NCI-H524 treated with DMSO at 0.1 percent for 48 hours (cell line): ENCODE results near the gene KCNQ5.
A peak's percentile ranks its signal among the peaks of the same experiment; 100 is the strongest.
"Not testable (repeated sequence)": the region's sequence is repeated elsewhere in the genome, so short reads cannot be mapped to it uniquely, and the experiment has no call there.

Experiments used
- DNase-seq: peaks from one replicate; lab custom pipeline; 2025; lab: John Stamatoyannopoulos, UW

Gene KCNQ5

DNA sequence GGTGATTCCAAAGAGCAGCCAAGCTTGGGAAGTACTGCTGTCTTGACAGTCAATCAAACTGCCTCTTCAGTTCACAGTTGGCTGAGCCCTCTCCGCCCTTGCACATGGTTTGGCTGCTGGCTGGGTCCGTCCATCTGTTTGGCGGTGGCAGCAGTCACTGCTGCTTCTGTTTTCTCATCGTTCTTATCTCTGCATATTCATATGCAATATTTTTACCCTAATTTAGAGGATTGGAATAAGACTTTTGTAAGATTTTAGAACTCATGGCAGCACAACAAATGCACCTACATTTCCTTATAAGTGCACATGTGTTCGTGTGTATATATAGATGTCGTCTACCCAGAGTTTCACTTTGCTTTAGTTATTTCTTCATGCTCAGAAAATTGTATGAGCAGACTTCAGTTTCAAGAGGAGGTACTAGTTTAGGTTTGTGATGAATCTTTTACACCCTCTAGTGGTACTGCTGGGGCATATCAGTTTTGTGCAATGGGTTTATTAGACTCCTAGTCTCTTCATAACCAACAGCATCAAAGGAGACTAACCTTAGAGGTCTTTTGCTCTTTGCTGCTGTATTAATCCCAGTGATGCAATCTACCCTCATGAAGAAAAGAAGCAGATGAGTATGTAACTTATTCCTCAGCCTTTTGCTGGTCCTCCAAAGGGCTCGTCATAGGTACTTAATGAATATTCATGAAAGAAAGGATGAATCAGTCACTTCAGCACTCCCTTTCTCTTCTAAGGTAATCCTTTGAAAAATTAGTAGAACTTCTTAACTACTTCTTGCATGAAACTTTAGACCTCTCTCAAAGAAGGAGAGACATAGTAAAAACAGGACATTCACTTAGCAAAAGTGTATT, 559.1 kb downstream of the KCNQ5 start:
- DNase-seq = peak; percentile 86

DNA sequence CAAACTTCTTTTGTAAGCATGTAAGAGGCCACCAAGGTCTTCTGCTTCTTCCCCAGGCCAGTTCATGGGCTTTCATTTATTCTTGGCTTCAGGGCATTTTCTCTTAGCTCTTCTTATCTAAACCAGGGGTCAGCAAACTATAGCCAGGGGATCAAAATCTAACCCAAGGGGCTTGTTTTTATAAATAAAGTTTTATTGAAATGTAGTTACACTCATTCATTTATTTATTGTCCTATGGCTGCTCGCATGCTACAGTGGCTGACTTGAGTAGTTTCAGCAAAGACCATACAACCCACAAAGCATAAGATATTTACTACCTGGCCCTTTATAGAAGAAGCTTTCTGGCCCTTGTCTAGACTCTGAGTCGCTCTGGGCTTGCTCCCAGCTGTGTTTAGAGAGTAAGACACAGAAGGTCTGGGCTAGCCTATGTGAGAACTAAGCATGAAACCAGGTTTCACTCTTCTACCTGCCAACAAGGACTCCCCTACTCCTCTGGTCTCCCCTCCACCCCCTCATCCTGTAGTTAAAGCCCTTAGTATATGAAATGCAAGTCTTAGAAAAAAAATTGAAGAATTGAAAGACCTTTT, 560.2 kb downstream of the KCNQ5 start:
- DNase-seq = no peak

DNA sequence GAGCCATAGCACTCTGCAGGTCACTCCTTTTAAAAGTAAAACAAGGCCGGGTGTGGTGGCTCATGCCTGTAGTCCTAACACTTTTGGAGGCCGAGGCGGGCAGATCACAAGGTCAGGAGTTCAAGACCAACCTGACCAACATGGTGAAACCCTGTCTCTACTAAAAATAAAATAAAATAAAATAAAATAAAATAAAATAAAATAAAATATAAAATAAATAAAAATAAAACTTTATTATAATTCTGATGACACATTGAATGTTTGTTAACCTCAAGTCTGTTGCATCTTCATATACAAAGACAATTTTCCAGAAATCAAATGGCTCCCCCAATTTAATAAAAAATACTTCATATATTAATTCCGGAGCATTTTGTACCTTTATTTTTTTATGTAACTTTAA, 571.4 kb downstream of the KCNQ5 start:
- DNase-seq = not testable (repeated sequence)

DNA sequence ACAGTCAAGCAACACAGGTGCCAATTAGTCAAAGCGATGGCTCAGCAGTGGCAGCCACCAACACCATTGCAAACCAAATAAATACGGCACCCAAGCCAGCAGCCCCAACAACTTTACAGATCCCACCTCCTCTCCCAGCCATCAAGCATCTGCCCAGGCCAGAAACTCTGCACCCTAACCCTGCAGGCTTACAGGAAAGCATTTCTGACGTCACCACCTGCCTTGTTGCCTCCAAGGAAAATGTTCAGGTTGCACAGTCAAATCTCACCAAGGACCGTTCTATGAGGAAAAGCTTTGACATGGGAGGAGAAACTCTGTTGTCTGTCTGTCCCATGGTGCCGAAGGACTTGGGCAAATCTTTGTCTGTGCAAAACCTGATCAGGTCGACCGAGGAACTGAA, 572.9 kb downstream of the KCNQ5 start:
- DNase-seq = no peak

DNA sequence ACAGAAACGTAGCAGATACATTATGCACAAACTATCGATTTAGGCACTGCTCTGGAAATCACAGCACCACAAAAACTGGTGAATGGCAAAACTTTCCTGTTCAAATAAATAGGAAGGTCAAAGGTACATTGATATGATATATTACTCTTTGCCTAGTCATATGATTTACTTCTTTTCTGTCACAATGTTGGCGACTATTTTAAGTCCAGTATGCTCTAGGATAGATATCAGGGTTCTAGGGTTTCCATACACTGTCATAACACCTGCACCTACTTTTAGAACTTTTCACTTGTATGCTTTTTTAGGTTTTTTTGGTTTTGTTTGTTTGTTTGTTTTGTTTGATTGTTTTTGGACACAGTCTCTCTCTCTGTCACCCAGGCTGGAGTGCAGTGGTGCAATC, 578.4 kb downstream of the KCNQ5 start:
- no peak for DNase-seq

DNA sequence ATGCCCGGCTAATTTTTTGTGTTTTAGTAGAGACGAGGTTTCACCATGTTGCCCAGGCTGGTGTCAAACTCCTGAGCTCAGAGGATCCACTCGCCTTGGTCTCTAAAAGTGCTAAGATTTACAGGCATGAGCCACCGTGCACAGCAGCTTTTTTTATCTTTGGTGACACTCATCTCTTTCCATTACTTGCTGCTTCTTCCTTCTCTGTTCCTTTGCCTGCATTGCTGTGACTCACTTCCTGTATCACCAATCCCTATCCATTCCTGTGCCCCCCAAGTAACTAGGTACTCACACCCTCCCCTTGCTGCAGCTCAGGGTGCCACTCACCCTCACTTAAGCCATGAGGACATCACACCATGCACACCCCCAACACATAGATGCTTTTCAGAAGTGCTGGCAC, 578.9 kb downstream of the KCNQ5 start:
- DNase-seq = no peak

DNA sequence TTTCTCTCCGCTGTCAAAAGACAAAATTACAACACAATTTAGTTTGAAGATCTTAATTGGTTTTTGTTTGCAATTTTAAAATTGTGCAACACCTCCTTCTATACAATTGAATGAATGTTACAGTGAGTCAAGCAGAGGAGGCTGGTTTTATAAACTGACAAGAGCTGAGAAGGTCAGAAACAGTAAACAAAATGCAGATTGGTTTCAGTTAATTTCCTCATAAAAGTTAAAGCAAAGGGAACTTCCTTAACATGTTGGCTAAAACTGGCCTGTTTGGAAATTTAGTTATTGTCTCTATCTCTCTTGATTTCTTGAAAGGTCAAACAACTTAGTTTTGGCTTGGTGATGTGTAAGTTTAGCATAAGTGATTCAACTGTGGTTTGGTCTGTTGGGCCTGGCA, 581.2 kb downstream of the KCNQ5 start:
- no peak for DNase-seq

DNA sequence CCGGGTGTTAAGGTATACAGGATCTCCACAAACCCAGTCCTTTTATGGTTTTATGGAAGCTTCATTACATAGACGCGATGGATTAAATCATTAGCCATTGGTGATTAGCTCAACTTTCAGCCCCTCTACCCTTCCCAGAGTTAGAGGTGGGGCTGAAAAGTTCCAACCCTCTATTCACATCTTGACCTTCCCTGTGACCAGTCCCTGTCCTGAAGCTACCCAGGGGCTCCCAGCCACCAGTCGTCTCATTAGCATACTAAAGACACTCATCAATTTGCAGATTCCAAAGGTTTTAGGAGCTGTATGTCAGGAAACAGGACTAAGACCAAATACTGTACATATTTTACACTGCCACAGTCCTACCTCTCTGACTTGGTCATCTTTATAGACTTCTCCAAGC, 582.4 kb downstream of the KCNQ5 start:
- no peak for DNase-seq

DNA sequence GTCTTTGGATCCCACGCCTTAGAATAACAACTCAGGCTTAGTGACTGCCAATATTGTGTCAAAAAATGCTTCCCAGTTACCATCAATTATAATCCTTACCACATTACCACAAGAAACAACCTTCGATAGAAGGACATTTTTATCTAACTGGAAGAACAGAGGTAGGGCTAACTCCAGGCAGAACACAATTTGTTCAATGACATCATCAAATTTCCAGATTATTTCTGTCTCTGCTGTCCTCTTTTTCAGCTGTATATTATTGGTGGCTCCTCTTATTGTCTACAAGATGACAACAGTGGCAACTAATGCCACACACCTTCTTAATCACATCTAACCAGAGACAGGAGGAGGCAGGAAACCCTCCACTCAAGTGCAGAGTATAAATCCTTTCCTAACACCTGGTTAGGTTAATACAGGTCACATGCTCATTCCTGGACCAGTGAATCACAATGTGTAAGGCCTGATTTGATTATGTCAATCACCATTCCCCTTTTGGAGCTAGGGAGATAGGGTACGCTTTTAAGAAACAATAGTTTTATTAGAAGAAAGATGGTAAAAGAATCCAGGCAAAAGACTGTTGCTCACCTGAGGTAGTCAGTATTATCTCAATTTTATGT, 585.5 kb downstream of the KCNQ5 start:
- DNase-seq = no peak

DNA sequence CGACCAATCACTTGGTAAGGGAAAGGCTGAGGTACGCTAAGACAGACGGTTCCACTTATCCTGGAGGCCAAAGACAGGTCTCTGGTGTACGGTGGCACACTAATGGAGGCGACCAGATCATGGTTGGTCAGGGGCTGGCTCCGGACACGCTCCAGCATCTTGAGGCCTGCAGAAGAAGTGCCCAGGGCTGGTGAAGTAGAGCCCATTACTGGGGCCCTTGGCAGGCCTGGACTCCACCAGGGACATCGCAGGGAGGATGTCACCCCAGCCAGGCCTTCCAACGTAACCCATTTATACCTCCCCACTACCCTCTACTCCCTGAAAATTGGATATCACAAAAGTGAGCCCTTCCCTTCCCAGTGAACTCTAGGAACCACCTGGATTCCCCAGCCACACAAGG, 587.3 kb downstream of the KCNQ5 start:
- no peak for DNase-seq

DNA sequence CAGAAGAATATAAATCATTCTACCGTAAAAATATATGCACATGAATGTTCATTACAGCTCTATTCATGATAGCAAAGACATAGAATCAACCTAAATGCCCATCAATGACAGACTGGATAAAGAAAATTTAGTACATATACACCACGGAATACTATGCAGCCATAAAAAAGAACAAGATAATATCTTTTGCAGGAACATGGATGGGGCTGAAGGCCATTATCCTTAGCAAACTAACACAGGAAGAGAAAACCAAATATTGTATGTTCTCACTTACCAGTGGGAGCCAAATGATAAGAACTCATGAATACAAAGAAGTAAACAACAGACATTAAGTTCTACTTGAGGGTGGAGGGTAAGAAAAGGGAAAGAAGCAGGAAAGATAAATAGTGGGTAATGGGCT, 595.0 kb downstream of the KCNQ5 start:
- DNase-seq = no peak

DNA sequence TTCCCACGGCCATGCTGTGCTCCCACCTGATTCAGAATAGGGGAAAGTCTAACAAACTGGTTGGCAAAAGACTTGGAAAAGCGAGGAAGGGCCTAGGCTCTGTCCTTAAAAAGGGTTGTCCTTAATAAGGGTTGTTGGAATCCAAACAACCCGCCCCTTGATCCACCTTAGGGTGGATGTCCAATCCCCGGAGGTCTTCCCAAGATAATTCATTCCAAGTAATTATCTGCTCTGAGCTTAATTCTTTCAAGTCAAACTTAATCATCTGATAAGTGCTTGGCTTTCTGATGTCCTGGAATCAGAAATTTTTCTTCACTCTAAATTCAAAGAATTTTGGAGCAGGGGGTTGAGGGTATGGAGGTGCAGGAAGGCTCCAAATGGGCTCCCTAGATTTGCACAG, 603.5 kb downstream of the KCNQ5 start, which contains the start of gene KHDC1L:
Gene KHDC1L (minus strand): TSS at position 101 of the 400 bp plus-strand sequence. CDS start 88 bp downstream, at position 13.
- DNase-seq = no peak

DNA sequence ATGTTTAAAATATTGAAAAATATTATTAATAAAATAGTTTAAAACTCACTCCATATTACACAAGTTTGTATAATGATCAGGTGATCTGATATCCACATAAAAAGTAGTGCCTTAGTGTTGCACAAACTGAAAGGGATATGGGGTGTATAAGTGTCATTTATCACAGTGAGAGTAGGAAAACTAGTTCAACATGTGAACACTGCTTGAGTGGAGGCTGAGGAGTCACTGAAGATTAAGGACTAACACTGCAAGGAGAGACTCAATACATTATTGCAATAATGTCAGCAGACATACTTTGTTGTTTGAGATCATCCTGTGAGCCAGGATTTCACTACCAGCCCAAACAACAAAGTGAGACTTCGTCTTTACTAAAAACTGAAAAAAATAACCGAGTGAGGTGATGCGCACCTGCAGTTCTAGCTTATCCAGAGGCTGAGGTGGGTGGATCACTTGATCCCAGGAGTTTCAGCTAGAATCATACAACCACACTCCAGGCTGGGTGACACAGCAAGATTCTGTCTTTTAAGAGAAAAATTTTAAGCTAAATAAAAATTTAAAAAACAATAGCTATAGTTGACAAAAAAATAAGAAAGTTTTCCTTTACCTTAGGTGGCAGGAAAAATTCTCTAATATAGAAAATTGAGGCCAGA, 605.9 kb downstream of the KCNQ5 start:
- no peak for DNase-seq

DNA sequence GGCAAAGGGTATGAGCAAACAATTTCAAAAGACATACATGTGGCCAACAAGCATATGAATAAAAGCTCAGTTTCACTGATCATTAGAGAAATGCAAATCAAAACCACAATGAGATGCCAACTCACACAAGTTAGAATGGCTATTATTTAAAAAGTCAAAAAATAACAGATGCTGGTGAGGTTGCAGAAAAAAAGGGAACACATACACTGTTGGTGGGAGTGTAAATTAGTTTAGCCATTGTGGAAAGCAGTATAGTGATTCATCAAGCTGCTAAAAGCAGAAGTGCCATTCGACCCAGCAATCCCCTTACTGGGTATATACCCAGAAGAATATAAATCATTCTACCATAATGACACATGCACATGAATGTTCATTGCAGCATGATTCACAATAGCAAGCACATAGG, 610.1 kb downstream of the KCNQ5 start:
- DNase-seq = no peak

DNA sequence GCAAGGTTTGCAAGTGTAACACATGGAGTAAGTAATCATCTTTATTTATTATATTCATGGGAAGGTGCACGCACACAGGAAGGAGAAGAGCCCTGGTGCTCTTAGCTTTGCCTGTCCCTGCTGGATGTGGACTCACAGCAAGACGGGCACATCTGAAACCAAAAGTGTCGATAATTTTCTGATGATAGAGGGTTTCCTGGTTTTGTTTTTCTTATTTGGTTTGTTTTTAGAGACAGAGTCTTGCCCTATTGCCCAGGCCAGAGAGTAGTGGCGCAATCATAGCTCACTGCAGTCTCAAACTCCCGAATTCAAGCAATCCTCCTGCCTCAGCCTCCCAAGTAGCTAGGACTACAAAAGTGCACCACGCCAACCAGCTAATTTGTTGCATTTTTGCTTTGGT, 611.2 kb downstream of the KCNQ5 start:
- DNase-seq = no peak

DNA sequence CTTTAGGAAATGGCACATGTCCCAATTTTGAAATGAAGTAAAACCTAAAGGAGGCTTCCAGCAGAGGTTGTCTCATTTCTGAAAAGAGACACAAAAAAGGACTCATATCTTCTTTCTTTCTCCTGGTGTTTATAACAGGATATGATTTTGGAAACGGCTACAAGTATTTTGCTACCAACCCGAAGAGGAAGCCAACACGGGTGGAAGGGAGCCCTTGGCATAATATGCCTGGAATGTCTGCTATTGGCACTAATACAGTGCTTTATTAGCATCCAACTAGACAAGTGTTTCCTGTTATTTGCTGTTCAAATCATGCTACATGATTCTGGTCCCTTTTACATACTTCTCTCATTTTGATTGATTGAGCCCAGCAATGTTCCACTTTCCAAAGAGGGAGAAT, 612.1 kb downstream of the KCNQ5 start:
- not testable (repeated sequence) for DNase-seq

DNA sequence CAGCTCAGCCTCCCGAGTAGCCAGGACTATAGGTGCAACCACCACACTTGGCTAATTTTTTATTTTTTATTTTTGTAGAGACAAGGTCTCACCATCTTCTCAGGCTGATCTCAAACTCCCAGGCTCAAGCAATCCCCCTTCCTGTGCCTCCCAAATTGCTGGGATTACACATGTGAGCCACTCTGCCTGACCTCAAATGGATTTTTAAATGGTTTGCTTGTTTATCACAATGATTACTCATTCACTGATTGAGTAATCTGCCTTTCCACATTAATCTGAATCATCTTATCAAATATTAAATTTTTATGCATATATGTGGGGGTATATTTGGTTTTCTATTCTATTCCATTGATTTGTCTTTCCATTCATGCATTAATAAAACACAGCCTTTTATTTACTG, 612.9 kb downstream of the KCNQ5 start:
- no peak for DNase-seq

DNA sequence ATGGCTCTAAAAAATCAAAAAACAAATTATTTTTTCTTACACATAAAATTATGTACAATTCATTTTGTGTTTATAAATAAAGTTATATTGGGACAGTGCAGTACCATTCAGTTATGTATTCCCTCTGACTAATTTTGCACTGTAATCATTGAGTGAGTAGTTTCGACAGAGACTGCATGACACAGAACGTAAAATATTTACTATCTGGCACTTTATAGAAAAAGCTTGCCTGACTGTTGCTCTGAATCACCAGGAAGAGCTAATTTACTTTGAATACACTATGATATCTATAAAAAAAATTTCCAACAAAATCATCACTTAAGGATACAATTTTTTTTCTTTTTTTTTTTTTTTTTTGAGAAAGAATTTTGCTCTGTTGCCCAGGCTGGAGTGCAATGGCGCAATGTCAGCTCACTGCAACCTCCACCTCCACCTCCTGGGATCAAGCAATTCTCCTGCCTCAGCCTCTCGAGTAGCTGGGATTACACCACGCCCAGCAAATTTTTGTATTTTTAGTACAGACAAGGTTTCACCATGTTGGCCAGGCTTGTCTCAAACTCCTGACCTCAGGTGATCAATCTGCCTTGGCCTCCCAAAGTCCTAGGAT, 614.4 kb downstream of the KCNQ5 start:
- no peak for DNase-seq

DNA sequence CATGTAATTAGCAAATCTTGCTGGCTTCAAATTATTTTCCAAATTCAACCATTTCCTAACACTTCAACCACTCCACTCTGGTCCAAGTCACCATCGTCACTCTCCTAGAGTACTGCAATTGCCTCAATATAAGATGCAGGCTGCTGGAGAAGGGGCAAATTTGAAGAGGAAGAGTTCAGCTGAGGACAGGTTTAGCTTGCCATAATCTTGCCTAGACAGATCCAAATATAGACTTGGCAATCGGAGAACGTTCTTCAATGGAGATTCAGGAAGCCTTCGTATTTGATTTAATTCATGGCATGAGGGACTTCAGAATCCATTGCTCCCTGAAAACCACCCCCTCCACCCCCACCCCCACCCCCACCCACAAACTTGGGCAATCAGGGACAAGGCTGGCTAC, 618.9 kb downstream of the KCNQ5 start:
- DNase-seq = no peak

DNA sequence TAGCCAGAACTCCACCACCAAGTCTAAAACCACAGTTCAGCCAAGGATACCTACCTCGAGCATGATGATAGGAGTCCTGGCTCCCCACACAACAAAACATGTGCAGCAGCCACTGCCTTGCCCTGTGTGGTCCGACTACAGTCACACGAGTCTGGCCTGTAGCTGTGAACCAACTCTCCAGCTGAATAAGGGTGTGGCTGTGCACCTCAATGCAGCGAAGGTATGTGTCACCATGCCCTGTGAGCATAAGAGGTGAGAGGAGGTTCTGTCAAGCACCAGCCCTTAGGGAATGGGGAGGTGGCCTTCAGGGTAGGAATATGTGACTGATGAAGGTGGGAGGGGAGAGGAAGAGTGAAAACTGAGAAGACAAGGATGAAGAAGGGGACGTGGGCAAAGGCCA, 620.1 kb downstream of the KCNQ5 start:
- DNase-seq = no peak
